Mesodermal cell (in vitro differentiated cells): Measurements from ENCODE around the gene RAMACL. TPM values are rescaled to one million over a fixed set of nuclear protein-coding genes. Genes with fewer than 3 reads are reported as not detected.
"Not testable (repeated sequence)": the region's sequence is repeated elsewhere in the genome, so short reads cannot be mapped to it uniquely, and the experiment has no call there.

Experiments used
- H3K27ac ChIP-seq: 2 replicates; pipeline ENCODE4 v1.7.0; 2013; ENCODE audit warnings: mild to moderate bottlenecking, low read depth, low read length, moderate library complexity; ENCODE audit not compliant: severe bottlenecking
- H3K36me3 ChIP-seq: 2 replicates; pipeline ENCODE4 v1.7.1; 2013; ENCODE audit warnings: mild to moderate bottlenecking, low read length, moderate library complexity; ENCODE audit not compliant: control insufficient read depth, insufficient read depth
- H3K4me1 ChIP-seq: one replicate; pipeline ENCODE4 v1.7.1; 2013; ENCODE audit warnings: mild to moderate bottlenecking, low read length; ENCODE audit not compliant: insufficient read depth, control insufficient read depth, poor library complexity, severe bottlenecking
- H3K4me3 ChIP-seq: 2 replicates; pipeline ENCODE4 v1.7.0; 2013; ENCODE audit warnings: low read length, control low read depth, mild to moderate bottlenecking; ENCODE audit not compliant: insufficient read depth, poor library complexity, severe bottlenecking; ENCODE audit errors: extremely low read depth
- H3K9me3 ChIP-seq: 2 replicates; pipeline ENCODE4 v1.7.1; 2013; ENCODE audit warnings: mild to moderate bottlenecking, low read length, moderate library complexity; ENCODE audit not compliant: control insufficient read depth
- WGBS, 2 experiments: methylation state at CpG; one replicate each; pipeline ENCODE4 v1.1.5; 2013; ENCODE audit warnings: missing lambda C conversion rate in 2 of 2; ENCODE audit not compliant: insufficient coverage in 2 of 2; 5-methylcytosine and 5-hydroxymethylcytosine counted together
- polyA plus RNA-seq, 2 experiments: library from polyadenylated mRNA; stranded (reverse); fragments of 50-300 nt; gene quantifications; one replicate each; pipeline ENCODE4 v1.2.3, GENCODE V29; 2013

The RAMACL gene
- 0.26 TPM for polyA plus RNA-seq (2013, experiment 1 of 2)
- not detected for polyA plus RNA-seq (2013, experiment 2 of 2)

DNA sequence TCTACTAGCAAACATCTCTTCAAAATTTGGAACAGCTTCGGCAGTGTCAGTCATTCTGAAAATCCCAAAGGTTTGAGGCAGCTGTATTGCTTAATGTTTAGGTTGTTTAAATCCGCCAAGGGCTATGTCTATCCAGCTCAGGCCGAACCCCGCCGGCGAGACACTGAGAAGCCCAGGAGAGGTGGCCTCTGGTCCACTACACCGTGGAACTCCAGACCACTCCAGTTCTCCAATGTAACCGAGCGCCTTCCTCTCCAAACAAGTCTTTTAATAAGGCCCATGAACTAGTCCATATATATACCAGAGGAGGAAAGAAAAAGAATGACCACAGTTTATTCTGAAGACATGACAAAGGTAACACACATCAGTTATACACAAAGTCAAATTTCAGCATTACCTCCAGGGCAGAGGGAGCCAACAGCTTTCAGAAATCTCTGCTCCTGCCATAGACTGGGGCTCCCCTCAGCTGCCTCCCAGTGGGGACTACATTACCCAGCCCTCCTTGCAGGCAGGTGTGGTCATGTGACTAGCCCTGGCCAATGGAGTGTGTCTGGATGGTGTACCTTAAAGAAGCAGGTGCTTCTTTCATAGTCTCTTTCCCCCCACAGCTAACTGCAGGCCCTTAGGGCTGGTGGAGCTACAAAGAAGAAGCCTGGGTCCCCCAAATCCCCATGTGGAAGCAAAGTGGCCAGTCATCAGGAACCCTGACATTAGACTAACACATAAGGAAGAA is at the start of gene RAMACL:
Gene RAMACL, minus strand, starts transcription at position 255 of the 733 bp plus-strand sequence. Its CDS starts 201 bp downstream, at position 54.
- no peaks in the 10 kb centered on the region for H3K36me3 ChIP-seq
- peaks cover 16% of the 10 kb centered on the region for H3K4me1 ChIP-seq
- H3K9me3 ChIP-seq: no peaks in the 10 kb centered on the region
- H3K4me3 ChIP-seq: no peak within 1 kb of the TSS
- 93 to 100% methylated on average over 1 to 5 of the region's 9 CpGs for WGBS, 2 experiments
- no peak within 1 kb of the TSS for H3K27ac ChIP-seq

DNA sequence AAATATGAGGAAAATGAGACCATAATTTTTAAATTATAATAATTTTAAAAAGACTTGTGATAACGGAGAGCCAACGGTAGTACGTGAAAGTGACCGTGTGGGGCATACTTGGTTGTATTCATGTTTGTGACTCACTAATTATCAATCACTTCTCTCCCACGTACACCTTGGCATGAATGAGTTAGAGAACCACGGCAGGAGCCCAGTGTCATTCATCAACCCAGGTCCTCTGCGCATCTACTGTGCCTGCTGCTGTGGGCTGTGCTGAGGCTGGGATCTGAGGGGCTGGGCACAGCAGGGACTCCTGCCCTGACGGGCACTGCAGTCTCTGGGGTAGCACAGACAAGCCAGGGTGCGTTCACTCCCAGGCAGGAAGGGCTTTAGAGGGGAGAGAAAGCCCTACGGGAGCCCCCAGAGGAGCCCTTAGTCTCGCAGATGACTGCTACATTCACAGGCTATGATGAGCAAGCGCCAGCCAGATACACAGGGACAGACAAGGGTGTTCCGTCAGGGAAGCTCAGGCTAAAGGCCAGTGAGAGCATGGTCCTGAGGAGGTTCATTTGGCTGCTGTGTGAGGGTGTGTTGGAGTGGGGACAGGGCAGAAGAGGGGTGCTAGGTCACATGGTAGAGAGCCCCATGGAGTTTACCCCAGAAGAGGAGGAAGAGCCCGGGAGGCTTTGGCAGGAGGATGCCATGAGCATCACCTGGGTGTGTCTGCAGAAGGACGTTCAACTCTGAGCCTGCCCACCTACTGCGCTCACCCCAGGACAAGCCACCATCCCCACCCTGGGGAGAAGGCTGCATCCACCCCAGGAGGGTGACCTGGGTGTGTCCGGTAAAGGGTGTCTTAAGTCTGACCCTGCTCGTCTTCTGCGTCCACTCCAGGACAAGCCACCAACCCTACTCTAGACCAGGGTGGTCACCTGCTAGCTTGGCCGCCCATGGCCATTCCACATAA is 48.8 kb upstream of the RAMACL start:
- Histone ChIP-seq H3K9me3 (no peaks in the 10 kb centered on the region), H3K36me3 (no peaks in the 10 kb centered on the region), H3K4me1 (no peaks in the 10 kb centered on the region), H3K4me3 (no peak overlapping the region), H3K27ac (no peak overlapping the region)
- 90 to 93% methylated on average over 14 to 15 of the region's 20 CpGs for WGBS, 2 experiments

DNA sequence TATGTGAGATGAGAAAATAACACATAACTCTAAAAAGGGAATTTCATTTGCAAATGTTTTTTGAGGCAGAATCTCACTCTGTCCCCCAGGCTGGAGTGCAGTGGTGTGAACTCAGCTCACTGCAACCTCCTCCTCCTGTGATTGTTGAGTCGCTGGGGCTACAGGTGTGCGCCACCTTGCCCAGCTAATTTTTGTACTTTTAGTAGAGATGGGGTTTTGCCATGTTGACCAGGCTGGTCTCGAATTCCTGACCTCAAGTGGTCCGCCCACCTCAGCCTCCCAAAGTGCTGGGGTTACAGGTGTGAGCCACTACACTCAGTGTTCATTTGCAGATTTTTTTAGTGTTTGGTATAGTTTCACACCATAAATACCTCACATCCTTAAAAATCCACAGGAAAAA is 48.1 kb upstream of the RAMACL start:
- not testable (repeated sequence) for H3K4me1 ChIP-seq, H3K4me3 ChIP-seq, H3K36me3 ChIP-seq, H3K9me3 ChIP-seq, H3K27ac ChIP-seq
- WGBS, 2 experiments: 60 to 94% methylated on average over 1 to 2 of the region's 4 CpGs

DNA sequence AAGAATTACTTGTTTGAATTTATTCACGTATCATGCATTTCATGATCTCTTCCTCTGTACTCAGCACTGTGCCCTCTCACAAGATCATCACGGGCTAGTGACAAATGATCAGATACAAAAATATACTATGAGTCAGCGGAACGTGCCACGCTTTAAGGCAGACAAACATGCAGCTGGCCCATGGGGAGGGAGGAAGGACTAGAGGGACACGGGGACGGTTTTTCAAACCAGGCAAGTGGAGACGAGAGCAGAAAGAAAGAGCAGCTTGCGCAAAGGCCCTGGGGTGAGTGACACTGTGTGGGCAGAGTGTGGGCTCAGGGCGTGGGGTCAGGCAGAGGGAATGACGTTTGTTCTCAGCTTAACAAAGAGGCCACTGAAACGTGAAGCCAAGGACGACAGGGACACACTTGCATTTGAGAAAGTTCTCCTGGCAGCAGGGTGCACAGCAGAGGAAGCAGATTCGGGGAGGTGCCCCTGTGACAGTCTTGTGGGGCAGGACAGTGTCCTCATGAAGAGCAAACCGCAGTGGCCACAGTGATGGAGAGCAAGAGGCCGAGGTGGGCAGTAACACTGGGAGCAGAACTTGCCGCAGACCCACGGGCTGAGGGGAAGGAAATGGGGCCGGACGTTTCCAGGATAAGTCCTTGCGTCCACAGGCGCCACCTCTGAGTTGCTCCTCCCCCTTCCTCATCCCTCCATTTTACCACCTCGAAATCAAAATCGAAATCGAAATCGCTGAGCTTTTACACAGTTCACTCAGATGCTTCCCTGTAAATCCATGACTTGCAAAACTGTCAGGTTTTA is 47.5 kb upstream of the RAMACL start:
- no peaks in the 10 kb centered on the region for H3K9me3 ChIP-seq
- WGBS, 2 experiments: 85 to 90% methylated on average over 20 of the region's 26 CpGs
- no peak overlapping the region for H3K27ac ChIP-seq

DNA sequence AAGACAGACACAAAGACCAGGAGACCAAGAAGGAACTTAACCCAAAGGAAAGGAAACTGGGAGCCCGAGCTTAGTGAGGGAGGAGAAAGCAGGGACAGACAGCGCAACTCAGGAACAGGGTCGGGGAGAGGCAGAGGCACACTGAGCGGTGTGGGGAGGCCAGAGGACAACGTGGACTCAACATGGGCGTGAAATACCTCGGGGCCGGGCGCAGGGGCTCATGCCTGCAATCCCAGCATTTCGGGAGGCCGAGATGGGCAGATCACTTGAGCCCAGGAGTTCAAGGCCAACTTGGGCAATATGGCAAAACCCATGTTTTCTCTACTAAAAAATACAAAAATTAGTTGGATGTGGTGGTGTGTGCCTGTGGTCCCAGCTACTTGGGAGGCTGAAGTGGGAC is 46.3 kb upstream of the RAMACL start:
- Histone ChIP-seq H3K9me3 (no peaks in the 10 kb centered on the region), H3K4me1 (peaks cover 14% of the 10 kb centered on the region), H3K36me3 (no peaks in the 10 kb centered on the region), H3K27ac (no peak overlapping the region), H3K4me3 (no peak overlapping the region)
- WGBS, 2 experiments: 87 to 95% methylated on average over 11 of the region's 11 CpGs

More for the DNA sequence above, 47.5 kb upstream of the RAMACL start:
- Histone ChIP-seq H3K4me3 (no peak overlapping the region), H3K36me3 (no peaks in the 10 kb centered on the region), H3K4me1 (peaks cover 6% of the 10 kb centered on the region)

DNA sequence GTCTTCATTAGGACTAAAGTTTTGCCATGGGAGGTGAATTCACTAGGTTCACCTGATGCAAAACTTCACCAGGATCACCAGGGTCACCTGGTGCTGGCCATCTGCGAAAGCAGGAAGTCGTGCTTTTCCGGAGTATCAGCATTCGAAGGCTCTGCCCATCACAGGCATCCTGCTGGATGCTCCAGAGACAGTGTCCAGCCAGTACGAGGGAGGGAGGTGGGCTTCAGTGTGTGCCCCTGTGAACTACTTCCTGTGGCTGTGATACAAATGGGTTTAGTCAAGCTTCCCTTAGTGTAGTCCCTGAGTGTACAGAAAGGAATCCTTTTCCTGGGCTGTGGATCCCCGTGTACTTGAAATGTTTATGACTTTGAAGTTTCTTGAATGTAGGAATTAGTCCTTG is 44.0 kb upstream of the RAMACL start:
- 85 to 88% methylated on average over 5 to 6 of the region's 6 CpGs for WGBS, 2 experiments
- Histone ChIP-seq H3K9me3 (no peaks in the 10 kb centered on the region), H3K4me1 (peaks cover 14% of the 10 kb centered on the region)

DNA sequence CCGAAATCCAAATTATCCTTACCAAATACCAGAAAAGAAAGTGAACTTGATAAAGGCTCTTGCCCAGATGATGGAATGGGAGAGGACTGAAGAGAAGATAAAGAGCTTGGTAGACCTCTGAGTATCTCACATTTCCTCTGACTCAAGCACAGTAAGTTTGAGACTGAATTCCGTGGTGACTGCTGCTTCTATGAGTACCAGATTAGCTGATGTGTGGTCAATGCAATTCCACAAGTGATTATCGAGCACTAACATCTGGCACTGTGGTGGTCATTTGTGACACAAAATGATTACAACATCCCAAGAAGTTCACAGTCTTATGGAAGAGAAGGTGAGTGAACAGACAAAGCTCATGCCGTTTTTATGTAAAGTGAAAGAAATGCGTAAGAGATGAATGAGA is 43.1 kb upstream of the RAMACL start:
- peaks cover 14% of the 10 kb centered on the region for H3K4me1 ChIP-seq
- no peak overlapping the region for H3K4me3 ChIP-seq
- H3K27ac ChIP-seq: no peak overlapping the region
- no peaks in the 10 kb centered on the region for H3K9me3 ChIP-seq
- 83 to 89% methylated on average over 3 of the region's 5 CpGs for WGBS, 2 experiments
- no peaks in the 10 kb centered on the region for H3K36me3 ChIP-seq

More for the DNA sequence above, 44.0 kb upstream of the RAMACL start:
- H3K36me3 ChIP-seq: no peaks in the 10 kb centered on the region
- H3K27ac ChIP-seq: no peak overlapping the region
- no peak overlapping the region for H3K4me3 ChIP-seq

DNA sequence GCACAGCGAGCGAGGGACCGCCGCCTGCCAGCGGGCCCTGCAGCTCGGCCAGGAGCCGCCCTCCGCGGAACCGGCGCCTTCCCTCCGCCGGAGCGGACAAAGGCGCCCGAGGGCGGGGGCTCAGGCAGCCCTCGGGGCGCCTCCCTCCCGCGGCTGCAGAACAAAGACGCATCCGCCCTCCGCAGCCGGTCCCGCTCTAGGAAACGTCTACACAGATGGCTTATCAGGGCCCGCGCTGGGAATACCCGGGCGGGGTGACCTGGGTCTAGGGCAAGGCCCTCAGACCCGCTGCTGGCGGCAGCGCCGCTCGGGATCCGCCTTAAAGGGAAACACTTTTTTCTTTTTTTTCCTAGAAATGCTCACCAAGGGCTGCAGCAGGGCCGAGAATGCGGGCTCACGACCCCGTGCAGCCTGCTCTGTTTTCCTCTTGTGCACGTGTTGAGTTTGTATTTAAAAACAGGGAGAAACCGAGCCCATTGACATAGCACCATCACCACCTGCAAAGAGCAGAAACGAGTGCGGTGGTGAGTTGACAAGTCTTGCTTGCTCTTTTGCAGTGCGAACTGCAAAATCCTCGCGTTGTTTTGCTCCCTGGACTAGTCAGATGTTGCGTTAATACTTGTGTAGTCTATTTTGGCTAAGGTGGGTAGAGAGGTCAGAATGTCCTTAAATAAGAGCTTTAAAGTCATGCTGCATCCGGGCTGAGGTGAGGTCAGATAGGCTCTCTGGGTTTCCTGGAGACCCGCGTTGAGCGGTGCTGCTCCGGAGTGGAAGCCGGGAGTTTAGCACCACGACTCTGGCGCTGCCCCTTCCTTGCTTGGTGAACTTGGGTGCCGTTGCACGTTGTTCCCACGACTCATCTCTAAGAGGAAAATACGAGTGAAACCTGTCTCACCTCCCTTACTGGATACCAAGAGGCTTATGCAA is 41.7 kb upstream of the RAMACL start:
- peak overlapping the region; percentile 58 for H3K4me3 ChIP-seq
- H3K27ac ChIP-seq: peak overlapping the region; percentile 97
- WGBS, 2 experiments: 1 to 2% methylated on average over 45 to 54 of the region's 61 CpGs
- H3K9me3 ChIP-seq: no peaks in the 10 kb centered on the region
- peaks cover 14% of the 10 kb centered on the region for H3K4me1 ChIP-seq
- H3K36me3 ChIP-seq: no peaks in the 10 kb centered on the region

DNA sequence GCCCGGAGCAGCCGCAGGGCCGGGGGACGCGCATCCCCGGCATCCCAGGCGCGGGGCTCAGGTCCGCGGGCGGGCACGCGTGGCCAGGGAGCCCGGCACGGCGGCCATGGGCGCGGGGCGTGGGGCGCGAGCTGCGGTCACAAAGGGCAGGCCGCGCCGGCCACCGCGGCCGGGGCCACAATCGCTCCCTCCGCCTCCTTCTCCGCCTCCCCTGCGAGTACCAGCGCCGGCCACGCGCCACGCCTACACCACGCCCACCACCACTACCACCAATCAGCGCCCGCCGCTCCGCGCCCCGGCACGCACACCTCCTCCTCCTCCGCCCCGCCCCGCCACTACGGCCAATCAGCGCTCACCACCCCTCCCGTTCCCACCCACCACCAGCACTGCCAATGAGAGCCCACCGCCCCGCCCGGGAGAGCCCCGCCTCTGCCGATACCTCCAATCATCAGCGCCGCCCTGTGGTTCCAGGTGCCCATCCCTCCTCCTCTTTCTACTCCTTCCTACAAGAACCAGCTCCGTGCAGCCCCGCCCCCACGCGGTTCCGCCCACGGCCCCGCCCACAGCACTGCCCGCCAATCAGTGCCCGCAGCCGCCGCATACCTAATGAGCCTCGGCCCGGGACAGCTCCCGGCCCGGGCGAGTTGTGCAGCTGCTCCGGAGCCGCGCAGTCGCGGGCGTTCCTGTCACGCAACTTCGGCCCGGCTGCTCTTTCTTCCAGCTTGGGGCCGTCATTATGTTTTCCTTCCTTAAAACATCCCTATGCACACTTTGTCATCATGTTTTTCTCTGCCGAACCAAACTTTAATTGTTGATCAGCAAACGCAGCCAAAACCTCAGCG is 40.8 kb upstream of the RAMACL start, which contains the start of gene RPS6KA2:
Gene RPS6KA2, minus strand, starts transcription at position 219 of the 842 bp plus-strand sequence. CDS start 232 bp downstream, outside the sequence.
- Histone ChIP-seq H3K9me3 (no peaks in the 10 kb centered on the region), H3K27ac (peak within 1 kb of the TSS; percentile 97), H3K36me3 (no peaks in the 10 kb centered on the region), H3K4me3 (peak within 1 kb of the TSS; percentile 75), H3K4me1 (peaks cover 14% of the 10 kb centered on the region)
- WGBS, 2 experiments: 0% methylated on average over 58 to 69 of the region's 87 CpGs
